HG03565 (cell line): Measurements from ENCODE around the gene BTBD16.
A peak's percentile ranks its signal among the peaks of the same experiment; 100 is the strongest.

ENCODE experiments used
- ATAC-seq: cut with Tn5 transposase; IDR thresholded peaks from one replicate; pipeline ENCODE4 v1.9.1; 2021; ENCODE audit warnings: mild to moderate bottlenecking, moderate library complexity; ENCODE audit not compliant: unreplicated experiment

Gene BTBD16

GRCh38 chr10:122269059-122269687 lies 1.9 kb upstream of the BTBD16 start:
- ATAC-seq, result no peak

- ATAC-seq, result no peak
These were observed 3.0 kb downstream of the BTBD16 start for GRCh38 chr10:122273966-122274545.

DNA sequence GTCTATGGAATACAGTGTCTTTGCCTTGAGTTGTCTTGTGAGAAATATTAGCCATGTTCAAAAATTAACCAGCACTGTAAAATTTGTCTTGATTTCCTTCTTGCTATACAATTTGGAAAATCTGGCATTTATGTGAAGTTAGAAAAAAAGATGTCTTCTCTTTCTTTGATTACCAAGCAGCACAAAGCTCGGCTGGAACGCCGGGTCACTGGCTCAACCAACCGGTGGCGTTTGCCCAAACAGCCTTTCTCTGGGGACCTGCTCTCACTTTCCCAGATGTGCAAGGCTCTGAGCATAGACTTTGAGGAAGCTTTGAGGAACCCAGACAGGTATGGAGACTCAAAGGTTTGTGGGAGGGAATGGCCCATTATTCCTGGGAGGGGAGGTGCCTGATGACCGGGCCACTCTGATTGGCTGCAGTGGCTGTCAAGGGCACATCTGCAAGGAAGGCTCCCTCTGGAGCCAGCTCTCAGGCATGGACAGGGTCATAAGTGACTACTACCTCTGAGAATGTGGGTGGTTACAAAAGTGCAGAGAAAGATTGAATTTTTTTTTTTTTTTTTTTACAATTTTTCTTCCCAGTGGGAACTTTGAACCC lies 5.6 kb downstream of the BTBD16 start:
- ATAC-seq, result no peak

DNA sequence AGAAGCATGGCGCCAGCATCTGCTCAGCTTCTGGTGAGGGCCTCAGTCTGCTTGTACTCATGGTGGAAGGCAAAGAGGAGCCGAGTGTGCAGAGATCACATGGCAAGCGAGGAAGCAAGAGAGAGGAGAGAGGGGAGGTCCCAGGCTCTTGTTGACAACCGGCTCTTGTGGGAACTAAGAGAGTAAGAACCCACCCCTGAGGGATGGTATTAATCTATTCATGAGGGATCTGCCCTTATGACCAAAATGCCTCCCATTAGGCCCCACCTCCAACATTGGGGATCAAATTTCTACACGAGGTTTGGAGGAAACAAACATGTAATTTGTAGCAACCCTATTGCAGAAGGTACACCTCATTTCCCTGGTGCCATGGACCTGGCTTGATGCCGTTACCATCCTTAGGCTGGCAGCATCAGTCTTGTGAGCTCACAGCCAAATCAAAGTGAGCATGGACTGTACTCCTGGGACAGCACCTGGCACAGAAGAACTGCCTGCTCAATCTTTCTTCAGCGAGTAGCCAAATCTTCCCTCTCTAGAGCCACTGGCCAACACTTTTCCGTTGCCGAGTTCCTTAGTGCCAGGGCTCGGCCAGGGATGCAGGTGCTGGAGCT lies 6.5 kb downstream of the BTBD16 start:
- no peak for ATAC-seq

DNA sequence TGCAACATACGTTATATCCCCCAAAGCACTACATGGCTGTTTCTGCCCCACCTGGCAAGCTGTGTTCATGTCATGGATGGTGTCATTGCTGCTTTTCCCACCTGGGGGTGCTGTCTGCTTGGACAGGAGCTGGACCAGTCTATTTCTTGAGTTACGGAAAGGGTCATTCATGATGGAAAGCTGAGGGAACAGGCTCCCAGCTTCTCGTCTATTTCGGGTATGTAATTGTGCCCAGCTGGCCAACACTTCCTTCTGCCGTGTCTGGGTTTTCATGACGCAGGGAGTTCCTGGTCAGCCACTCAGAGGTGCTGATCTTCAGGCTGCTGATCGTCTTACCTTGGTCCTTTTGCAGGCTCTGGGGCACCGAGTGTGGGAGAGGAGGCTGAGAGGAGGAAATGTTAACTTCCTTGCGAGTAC lies 8.6 kb downstream of the BTBD16 start:
- peak; percentile 40 for ATAC-seq

DNA sequence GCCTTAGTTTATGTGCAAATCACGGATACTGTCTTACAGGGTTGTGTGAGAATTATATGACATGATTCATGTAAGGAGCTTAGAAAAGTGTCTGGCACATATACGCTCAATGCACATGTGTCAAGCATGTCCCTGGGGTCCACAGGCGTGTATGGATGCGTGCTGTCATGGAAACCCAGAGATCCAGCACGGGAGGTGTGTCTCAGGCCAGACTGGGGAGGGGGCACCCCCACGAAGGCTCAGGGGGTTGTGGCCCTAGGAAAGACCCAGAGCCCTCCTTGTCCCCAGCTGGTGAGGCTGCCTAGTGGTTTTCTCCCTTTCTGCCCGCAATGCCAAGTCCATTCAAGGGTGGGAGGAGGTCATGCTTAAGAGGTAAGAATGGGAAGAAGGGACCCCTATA lies 9.1 kb downstream of the BTBD16 start:
- no peak for ATAC-seq

DNA sequence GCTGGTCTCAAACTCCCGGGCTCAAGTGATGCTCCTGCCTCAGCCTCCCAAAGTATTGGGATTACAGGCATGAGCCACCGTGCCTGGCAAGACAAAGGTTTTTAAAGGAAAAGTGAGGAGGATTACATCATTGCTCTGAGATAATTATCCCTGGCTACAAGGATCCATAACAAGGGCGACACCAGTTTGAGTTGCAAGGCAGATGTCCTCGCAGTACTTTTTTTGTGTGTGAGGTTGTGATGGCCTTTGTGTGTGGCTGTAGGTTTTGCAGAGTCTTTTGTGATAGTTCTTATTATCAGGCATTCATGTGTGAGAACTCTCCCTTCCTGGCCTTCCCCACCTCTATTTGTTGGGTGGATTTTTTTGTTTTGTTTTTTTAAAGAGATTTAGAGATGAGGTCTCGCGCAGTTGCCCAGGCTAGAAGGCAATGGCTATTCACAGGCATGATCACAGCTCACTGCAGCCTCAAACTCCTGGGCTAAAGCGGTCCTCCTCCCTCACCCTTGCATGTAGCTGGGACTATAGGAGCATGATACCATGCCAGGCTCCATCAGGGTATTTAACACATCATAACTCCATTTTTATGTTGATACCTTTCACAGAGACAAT lies 10.0 kb downstream of the BTBD16 start:
- ATAC-seq, result no peak

- no peak for ATAC-seq
These were observed 10.7 kb downstream of the BTBD16 start for GRCh38 chr10:122281751-122282150.

- no peak for ATAC-seq
These were observed 11.2 kb downstream of the BTBD16 start for GRCh38 chr10:122282253-122282671.

- no peak for ATAC-seq
These were observed 11.8 kb downstream of the BTBD16 start for GRCh38 chr10:122282909-122283308.

DNA sequence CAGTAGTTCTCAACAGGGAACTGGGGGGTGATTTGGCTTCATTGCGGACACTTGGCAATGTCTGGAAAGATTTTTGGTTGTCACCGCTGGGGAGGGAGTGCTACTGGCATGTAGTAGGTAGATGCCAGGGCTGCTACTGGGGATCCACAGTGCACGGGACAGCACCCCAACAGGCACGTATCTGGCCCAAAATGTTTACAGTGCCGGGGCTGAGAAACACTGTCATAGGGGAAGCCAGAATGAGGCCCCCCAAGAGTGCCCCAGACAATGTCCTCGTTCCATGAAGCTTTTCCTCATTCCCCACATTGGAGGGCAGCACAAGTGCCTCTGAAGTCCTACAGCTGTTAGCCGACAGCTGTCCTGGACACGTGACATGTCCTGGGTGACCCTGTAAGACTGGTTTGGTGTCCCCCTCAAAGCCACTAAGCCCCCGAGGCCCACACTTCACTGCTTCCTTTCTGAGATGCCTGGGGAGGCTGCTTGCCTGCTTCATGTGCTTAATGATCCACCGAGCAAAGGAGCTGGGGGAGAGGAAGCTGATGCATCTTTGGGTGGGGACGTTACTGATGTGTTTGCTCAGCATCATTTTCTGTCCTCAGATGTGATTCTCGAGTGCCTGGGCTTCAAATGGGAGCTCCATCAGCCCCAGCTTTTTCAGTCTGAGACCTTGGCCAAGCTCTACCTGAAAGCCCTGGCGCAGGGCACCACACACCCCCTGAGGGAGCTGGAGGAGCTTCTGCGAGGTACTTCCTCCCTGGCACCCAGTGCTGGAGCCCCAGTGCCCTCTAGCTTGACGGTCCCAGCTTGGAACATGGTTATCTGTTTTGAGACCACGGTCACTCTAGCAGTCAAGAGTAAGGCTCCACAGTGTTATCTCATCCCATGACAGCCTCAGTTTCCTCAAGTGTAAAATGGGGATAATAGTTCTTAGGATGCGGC lies 14.7 kb downstream of the BTBD16 start:
- ATAC-seq, result no peak

- ATAC-seq, result no peak
These were observed 15.8 kb downstream of the BTBD16 start for GRCh38 chr10:122286867-122287266.

DNA sequence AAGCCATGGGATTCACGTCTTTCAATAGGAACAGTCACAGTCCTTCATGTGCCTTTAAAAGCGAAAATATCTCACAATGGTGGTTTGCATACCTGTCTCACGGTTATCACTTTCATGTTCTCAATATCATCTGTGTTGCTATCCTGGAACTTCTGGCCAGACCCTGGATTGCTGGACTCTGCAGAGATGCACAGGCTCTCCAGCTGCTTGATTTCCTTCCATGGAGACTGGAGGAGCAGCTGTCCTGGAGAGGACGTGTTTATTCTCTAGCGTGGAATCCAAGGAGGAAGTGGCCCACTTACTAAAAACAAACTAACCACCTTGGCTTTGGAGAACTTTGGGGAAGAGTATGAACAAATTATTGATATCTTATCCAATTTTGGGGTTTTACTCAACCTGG lies 16.5 kb downstream of the BTBD16 start:
- ATAC-seq, result no peak

DNA sequence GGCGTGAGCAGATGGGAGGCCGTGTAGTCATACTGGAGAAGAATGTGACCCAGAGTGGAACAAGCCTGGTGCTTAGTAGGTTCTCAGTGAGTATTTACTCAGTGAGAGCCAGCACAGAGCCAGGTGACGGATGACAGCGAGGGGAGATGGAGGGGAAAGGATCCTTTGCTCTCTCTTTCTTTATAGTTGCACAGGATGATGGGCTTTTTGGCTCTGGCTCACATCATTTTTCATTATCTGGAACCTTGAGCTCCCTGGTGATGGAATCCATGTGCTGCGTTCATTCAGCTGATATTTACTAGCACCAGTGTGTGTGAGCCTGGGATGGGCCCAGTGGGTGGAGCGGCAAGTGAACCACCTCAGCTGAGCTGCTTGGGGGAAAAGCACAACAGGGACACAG lies 17.2 kb downstream of the BTBD16 start:
- no peak for ATAC-seq

GRCh38 chr10:122288917-122289316 lies 17.8 kb downstream of the BTBD16 start:
- no peak for ATAC-seq

GRCh38 chr10:122290334-122290733 lies 19.2 kb downstream of the BTBD16 start:
- ATAC-seq, result no peak

GRCh38 chr10:122290833-122291532 lies 19.9 kb downstream of the BTBD16 start:
- no peak for ATAC-seq

DNA sequence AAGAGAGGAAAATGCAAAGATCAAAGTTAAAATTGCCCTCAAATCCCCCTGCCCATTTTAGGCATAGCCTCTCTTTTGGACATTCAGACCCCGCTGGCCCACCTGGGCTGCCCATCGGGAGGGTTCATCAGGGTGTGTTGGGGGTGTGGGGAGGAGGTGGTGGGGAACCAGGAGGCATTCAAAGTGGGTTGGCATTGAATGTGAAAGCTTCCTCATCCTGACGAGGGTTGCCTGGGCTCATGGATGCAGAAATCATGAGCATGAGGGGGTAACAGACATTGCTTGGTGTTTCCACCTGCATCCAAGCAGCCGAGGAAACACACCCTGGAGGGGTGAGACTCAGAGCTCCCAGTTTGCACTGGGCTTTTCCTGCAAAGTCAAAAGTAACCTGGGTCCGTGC lies 20.6 kb downstream of the BTBD16 start:
- no peak for ATAC-seq

- no peak for ATAC-seq
These were observed 21.3 kb downstream of the BTBD16 start for GRCh38 chr10:122292376-122292775.
